Measurements from ENCODE around the gene PLPP4. TPM values are rescaled to one million over a fixed set of nuclear protein-coding genes. Genes with fewer than 3 reads are reported as not detected.

PLPP4 gene
- total RNA-seq, 1 experiment from 2014 or later = not detected

DNA sequence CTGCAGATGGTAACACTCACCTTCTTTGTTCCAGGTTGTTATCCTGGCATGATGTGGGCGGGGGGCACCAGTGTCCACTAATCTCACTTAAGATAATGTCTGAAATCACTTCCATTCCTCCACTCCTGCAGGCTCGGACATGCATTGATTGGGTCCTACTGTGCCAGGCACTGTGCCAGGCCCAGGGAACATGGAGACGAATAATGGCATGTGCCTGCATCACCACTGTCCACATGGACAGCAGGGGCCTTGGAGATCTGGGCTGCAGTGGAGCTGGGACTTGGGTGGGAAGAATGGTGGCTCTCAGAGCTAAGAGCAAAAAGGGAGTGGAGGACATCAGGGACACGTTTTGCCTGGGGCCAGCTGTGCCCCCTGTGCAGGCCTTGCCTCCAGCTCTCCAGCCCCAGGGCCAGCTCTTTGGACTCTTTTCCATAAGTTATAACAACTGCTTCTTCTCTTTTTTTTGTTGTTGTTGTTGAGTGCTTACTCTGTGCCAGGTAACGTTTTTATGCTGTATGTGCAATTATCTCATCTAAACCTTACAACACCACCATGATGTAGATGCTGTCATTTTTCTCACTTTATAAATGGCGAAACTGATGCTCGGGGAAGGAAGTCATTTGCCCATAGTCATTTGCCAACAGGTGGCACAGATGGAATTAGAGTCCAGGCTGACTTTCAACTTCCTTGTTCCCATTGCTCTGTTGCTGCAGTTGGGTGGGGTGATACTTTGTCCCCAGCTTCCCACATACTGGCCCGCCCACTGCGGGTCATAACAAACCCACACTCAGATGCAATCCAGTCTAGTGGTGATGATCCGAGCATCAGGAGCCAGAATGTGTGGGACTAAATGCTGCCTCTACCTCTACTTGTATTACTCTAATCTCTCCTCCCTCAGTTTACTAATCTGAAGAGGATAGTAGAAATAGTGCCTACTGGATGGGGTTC is 19.1 kb downstream of the PLPP4 start:
- no peaks in the 10 kb centered on the region for H3K9me3 ChIP-seq (ENCODE audit: insufficient read depth, low read depth)
- no peak overlapping the region for H3K27ac ChIP-seq
- ChIA-PET CTCF (no interaction called here), POLR2A (ENCODE audit: unreplicated experiment) (no interaction called here)
- no peaks in the 10 kb centered on the region for H3K79me2 ChIP-seq (ENCODE audit: low read depth)
- H3F3A ChIP-seq (ENCODE audit: insufficient read depth, low read depth) = no peaks in the 10 kb centered on the region
- no TSS peak for BruUV-seq (replicated peaks)
- no peak for TF ChIP-seq EZH2 (IDR thresholded peaks at IDR 0.05; ENCODE audit: low read depth)
- no peak for TF ChIP-seq CTCF (conservative IDR thresholded peaks at IDR 0.05)
- intact Hi-C loops (cut with micrococcal nuclease; ENCODE audit: unreplicated experiment) = no loop called here
- no peaks in the 10 kb centered on the region for H3K4me1 ChIP-seq (replicated peaks; ENCODE audit: insufficient read depth)
- H3K27me3 ChIP-seq (ENCODE audit: insufficient read depth, low read depth) = no peaks in the 10 kb centered on the region
- H2AFZ ChIP-seq = no peak overlapping the region
- no peak for DNase-seq
- no peak overlapping the region for H3K4me2 ChIP-seq
- no peaks in the 10 kb centered on the region for H3K36me3 ChIP-seq (ENCODE audit: low read depth)
- no peaks in the 10 kb centered on the region for H4K20me1 ChIP-seq (ENCODE audit: insufficient read depth)
- H3K9me2 ChIP-seq (ENCODE audit: insufficient read depth) = no peaks in the 10 kb centered on the region
- no peak overlapping the region for H3K4me3 ChIP-seq

- POLR2A ChIA-PET (ENCODE audit: unreplicated experiment) = no interaction called here
- Histone ChIP-seq H3K9me3 (ENCODE audit: insufficient read depth, low read depth) (no peaks in the 10 kb centered on the region), H3K27me3 (ENCODE audit: insufficient read depth, low read depth) (no peaks in the 10 kb centered on the region), H3F3A (ENCODE audit: insufficient read depth, low read depth) (no peaks in the 10 kb centered on the region), H3K4me2 (no peak overlapping the region), H4K20me1 (ENCODE audit: insufficient read depth) (no peaks in the 10 kb centered on the region), H3K9me2 (ENCODE audit: insufficient read depth) (no peaks in the 10 kb centered on the region), H3K27ac (no peak overlapping the region), H3K36me3 (ENCODE audit: low read depth) (no peaks in the 10 kb centered on the region), H3K4me1 (replicated peaks; ENCODE audit: insufficient read depth) (no peaks in the 10 kb centered on the region), H3K79me2 (ENCODE audit: low read depth) (no peaks in the 10 kb centered on the region), H2AFZ (no peak overlapping the region), H3K4me3 (no peak overlapping the region)
- no peak for DNase-seq
- CTCF ChIA-PET = no interaction called here
- no peak for TF ChIP-seq CTCF (conservative IDR thresholded peaks at IDR 0.05)
- TF ChIP-seq EZH2 (IDR thresholded peaks at IDR 0.05; ENCODE audit: low read depth) = no peak
- BruUV-seq (replicated peaks) = no TSS peak
- intact Hi-C loops (cut with micrococcal nuclease; ENCODE audit: unreplicated experiment) = no loop called here
Measured at GRCh38 chr10:120477021-120477742, 20.2 kb downstream of the PLPP4 start.

DNA sequence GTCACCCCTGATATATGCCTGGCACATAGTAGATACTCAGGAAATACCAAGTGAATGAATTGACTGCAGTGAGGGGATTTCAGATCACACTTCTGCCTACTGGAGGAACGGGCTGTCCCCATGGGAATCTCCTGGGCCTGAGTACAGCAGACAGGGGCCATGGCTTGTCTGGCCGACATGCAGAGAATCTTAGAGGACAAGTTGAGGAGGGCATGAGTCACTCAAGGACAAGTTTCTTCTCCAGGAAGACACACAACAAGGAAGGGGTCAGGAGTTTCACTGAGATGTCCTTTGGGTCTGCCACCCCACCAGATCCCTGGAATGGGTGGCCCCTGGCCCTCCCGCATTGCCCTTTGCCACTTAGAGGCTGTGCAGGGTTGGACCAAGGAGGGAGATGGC is 20.7 kb downstream of the PLPP4 start:
- no peaks in the 10 kb centered on the region for H3F3A ChIP-seq (ENCODE audit: insufficient read depth, low read depth)
- H3K27me3 ChIP-seq (ENCODE audit: insufficient read depth, low read depth) = no peaks in the 10 kb centered on the region
- intact Hi-C loops (cut with micrococcal nuclease; ENCODE audit: unreplicated experiment) = no loop called here
- H3K79me2 ChIP-seq (ENCODE audit: low read depth) = no peaks in the 10 kb centered on the region
- ChIA-PET CTCF (no interaction called here), POLR2A (ENCODE audit: unreplicated experiment) (no interaction called here)
- no peaks in the 10 kb centered on the region for H3K36me3 ChIP-seq (ENCODE audit: low read depth)
- no peaks in the 10 kb centered on the region for H3K9me2 ChIP-seq (ENCODE audit: insufficient read depth)
- TF ChIP-seq EZH2 (IDR thresholded peaks at IDR 0.05; ENCODE audit: low read depth) (no peak), CTCF (conservative IDR thresholded peaks at IDR 0.05) (no peak)
- no peaks in the 10 kb centered on the region for H3K4me1 ChIP-seq (replicated peaks; ENCODE audit: insufficient read depth)
- no peak overlapping the region for H3K27ac ChIP-seq
- no TSS peak for BruUV-seq (replicated peaks)
- H4K20me1 ChIP-seq (ENCODE audit: insufficient read depth) = no peaks in the 10 kb centered on the region
- H2AFZ ChIP-seq = no peak overlapping the region
- no peak for DNase-seq
- H3K4me2 ChIP-seq = no peak overlapping the region
- H3K9me3 ChIP-seq (ENCODE audit: insufficient read depth, low read depth) = no peaks in the 10 kb centered on the region
- H3K4me3 ChIP-seq = no peak overlapping the region

Data from PC-9 (cell line).